Measurements from ENCODE around the gene CDCA5. TPM values are rescaled to one million over a fixed set of nuclear protein-coding genes. Genes with fewer than 3 reads are reported as not detected.

The CDCA5 gene
- total RNA-seq, 1 experiment from 2014 or later: 94.8 TPM

DNA sequence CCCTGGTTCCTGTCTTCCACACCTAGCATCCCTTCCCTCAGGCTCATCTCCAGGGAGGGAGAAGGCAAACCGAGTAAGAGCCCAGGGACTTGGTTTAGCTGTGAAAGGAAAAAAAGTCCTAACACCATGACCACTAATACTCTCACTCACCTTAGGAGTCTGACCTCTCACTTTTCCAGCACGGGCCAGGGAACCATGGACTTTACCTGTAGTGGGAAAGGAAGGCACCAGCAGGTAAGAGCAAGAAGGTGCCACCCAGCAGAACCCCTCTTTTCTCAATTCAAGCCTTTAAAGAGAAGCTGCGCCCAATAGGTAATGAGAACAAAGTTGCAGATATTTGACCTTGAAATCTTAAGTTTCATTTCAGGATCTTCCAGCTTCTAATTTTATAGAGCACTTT is 37.0 kb upstream of the CDCA5 start:
- H2AFZ ChIP-seq (ENCODE audit: low read length): no peak overlapping the region
- Mint-ChIP-seq H3K36me3 (ENCODE audit: insufficient read depth in 1 of 3, low read depth in 3 of 3) (peaks cover 35 to 71% (median 60%) of the 10 kb centered on the region in 3 experiments), H3K27me3 (ENCODE audit: low read depth) (peaks cover 1% of the 10 kb centered on the region; the same call in 1 of the 2 replicates), H3K4me1 (peaks cover 6 to 21% of the 10 kb centered on the region in 2 experiments), H3K9me3 (no peaks in the 10 kb centered on the region), H3K4me3 (peak overlapping the region; percentile 100), H3K27ac (peak overlapping the region; percentile 99 to 100 (median 100); a peak in 6 of 7 replicates)
- H3K23me2 ChIP-seq (ENCODE audit: insufficient read length, low read depth, low read length, poor library complexity, severe bottlenecking): peaks cover 12% of the 10 kb centered on the region
- H4K5ac ChIP-seq (ENCODE audit: insufficient read length, low read depth, low read length): no peak overlapping the region
- H3K79me2 ChIP-seq (ENCODE audit: insufficient read depth, low read length): peaks cover 9% of the 10 kb centered on the region; the same call in 1 of the 2 replicates
- no peak overlapping the region for H3K14ac ChIP-seq (ENCODE audit: insufficient read depth, low read length)
- H3K79me1 ChIP-seq (ENCODE audit: insufficient read depth, low read depth, low read length, poor library complexity, severe bottlenecking): peaks cover 5% of the 10 kb centered on the region
- no peaks in the 10 kb centered on the region for H3K4me1 ChIP-seq (ENCODE audit: insufficient read depth, low read length)
- no peak overlapping the region for H3K56ac ChIP-seq (ENCODE audit: insufficient read length, low read depth, low read length)
- no peak for DNase-seq
- H3T11ph ChIP-seq (ENCODE audit: low read length): no peak overlapping the region
- TF ChIP-seq, protein P1, sequence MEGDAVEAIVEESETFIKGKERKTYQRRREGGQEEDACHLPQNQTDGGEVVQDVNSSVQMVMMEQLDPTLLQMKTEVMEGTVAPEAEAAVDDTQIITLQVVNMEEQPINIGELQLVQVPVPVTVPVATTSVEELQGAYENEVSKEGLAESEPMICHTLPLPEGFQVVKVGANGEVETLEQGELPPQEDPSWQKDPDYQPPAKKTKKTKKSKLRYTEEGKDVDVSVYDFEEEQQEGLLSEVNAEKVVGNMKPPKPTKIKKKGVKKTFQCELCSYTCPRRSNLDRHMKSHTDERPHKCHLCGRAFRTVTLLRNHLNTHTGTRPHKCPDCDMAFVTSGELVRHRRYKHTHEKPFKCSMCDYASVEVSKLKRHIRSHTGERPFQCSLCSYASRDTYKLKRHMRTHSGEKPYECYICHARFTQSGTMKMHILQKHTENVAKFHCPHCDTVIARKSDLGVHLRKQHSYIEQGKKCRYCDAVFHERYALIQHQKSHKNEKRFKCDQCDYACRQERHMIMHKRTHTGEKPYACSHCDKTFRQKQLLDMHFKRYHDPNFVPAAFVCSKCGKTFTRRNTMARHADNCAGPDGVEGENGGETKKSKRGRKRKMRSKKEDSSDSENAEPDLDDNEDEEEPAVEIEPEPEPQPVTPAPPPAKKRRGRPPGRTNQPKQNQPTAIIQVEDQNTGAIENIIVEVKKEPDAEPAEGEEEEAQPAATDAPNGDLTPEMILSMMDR (conservative IDR thresholded peaks at IDR 0.05): no peak
- H2BK5ac ChIP-seq (ENCODE audit: insufficient read length, low read length): no peak overlapping the region
- H3K23ac ChIP-seq (ENCODE audit: insufficient read length, low read depth, low read length): no peak overlapping the region
- no peak overlapping the region for H3K18ac ChIP-seq (ENCODE audit: insufficient read length, low read depth, low read length)
- H4K8ac ChIP-seq (replicated peaks; ENCODE audit: insufficient read length, low read depth, low read length): no peak overlapping the region
- H3K9me3 ChIP-seq (ENCODE audit: control insufficient read depth, low read depth, low read length): no peaks in the 10 kb centered on the region
- H3K9ac ChIP-seq (ENCODE audit: extremely low read depth, insufficient read length, low read length): no peak overlapping the region
- H4K20me1 ChIP-seq (ENCODE audit: control insufficient read depth, insufficient read depth, insufficient read length): no peaks in the 10 kb centered on the region
- H3K27ac ChIP-seq (ENCODE audit: insufficient read length, low read depth, low read length): no peak overlapping the region
- no peak overlapping the region for H2BK15ac ChIP-seq (ENCODE audit: low read depth, low read length)
- no peak overlapping the region for H3K4ac ChIP-seq (ENCODE audit: low read depth, low read length)
- H2AK5ac ChIP-seq (ENCODE audit: insufficient read length, low read length): no peak overlapping the region
- no peak overlapping the region for H2BK12ac ChIP-seq (ENCODE audit: insufficient read length, low read depth, low read length)
- no peak overlapping the region for H2BK120ac ChIP-seq (ENCODE audit: low read depth, low read length, poor library complexity, severe bottlenecking)
- no peak overlapping the region for H4K91ac ChIP-seq (ENCODE audit: insufficient read length, low read depth, low read length)
- no peak overlapping the region for H2BK20ac ChIP-seq (ENCODE audit: low read depth, low read length, poor library complexity, severe bottlenecking)
- no CpG with 5 or more reads among the region's 3 CpGs for WGBS (ENCODE audit: extremely low coverage, insufficient read length, low lambda C conversion rate)
- H3K27me3 ChIP-seq (ENCODE audit: insufficient read depth, low read length): no peaks in the 10 kb centered on the region
- H3K4me2 ChIP-seq (ENCODE audit: insufficient read depth, insufficient read length, low read length): peak overlapping the region; percentile 81

Measured in H9 (cell line).